AG09319 (cell line): ENCODE measurements around the gene SERPINB10.

Source experiments
- DNase-seq: peaks from one replicate; pipeline ENCODE4 v3.0.0-alpha.2; 2010; ENCODE audit warnings: low read depth; ENCODE audit errors: extremely low read depth
- TF ChIP-seq, protein P1 (sequence below): IDR thresholded peaks from 2 replicates; pipeline ENCODE4 v1.5.1; 2011; ENCODE audit warnings: low read depth, mild to moderate bottlenecking, inconsistent platforms, low read length, moderate library complexity

SERPINB10 gene

GRCh38 chr18:63947051-63947790 is 39.5 kb downstream of the SERPINB10 start:
- TF ChIP-seq, protein P1, sequence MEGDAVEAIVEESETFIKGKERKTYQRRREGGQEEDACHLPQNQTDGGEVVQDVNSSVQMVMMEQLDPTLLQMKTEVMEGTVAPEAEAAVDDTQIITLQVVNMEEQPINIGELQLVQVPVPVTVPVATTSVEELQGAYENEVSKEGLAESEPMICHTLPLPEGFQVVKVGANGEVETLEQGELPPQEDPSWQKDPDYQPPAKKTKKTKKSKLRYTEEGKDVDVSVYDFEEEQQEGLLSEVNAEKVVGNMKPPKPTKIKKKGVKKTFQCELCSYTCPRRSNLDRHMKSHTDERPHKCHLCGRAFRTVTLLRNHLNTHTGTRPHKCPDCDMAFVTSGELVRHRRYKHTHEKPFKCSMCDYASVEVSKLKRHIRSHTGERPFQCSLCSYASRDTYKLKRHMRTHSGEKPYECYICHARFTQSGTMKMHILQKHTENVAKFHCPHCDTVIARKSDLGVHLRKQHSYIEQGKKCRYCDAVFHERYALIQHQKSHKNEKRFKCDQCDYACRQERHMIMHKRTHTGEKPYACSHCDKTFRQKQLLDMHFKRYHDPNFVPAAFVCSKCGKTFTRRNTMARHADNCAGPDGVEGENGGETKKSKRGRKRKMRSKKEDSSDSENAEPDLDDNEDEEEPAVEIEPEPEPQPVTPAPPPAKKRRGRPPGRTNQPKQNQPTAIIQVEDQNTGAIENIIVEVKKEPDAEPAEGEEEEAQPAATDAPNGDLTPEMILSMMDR: no peak
- no peak for DNase-seq

DNA sequence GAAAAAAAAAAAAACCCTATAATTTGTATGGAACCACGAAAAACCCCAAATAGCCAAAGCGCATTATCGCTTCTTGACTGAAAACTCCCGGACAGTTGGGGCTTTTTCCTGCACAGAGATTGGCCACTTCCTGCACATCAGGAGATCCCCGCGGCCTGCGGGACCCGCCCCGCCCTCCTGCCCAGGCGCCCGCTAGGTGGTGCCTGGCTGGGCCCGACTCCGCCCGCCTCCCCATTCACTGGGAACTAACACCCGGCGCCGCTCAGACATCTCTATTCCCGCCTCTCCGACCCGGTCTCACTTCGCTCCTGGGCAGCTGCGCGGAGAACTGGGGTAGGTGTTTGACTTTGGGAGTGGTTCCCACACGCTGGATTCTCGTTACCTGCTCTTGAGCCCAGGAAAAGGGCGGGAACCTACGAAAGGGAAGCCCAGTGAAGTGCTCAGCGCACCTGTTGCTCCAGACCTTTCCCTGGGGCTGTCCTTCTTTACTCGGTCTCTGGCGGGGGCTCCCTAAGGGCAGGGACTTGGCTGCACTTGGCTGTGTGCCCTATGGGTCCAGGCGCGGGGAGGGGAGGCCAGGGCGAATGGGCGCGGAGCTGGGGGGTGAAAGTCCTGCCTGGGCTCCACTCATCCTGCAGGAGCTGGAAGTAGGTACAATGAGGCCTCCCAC is 41.4 kb downstream of the SERPINB10 start, which contains the start of gene HMSD:
Gene HMSD (plus strand): TSS at position 234 of the 670 bp plus-strand sequence. CDS start 4,155 bp downstream, outside the sequence.
- no peak for DNase-seq
- TF ChIP-seq, protein P1: peak; percentile 33

DNA sequence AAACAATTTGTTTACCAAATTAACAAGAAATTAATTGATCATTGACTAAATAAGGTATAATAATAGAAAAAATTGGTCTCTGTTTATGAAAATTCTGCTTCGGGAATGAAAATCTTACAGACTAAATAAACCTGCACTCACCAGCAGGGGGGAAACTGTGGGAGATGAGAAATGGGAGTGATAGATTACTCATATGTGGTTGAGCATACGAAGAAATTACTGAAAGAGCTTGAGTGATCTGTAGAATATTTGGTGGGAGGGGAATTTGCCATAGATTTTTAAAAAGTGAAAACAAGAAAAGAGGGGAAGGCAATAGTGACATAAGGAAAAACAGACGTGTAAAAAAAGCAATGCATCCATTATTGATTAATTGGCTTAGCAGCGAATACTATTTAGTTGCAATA is 43.5 kb downstream of the SERPINB10 start:
- TF ChIP-seq, protein P1: peak; percentile 7; the same call in 1 of the 2 replicates
- DNase-seq: no peak

DNA sequence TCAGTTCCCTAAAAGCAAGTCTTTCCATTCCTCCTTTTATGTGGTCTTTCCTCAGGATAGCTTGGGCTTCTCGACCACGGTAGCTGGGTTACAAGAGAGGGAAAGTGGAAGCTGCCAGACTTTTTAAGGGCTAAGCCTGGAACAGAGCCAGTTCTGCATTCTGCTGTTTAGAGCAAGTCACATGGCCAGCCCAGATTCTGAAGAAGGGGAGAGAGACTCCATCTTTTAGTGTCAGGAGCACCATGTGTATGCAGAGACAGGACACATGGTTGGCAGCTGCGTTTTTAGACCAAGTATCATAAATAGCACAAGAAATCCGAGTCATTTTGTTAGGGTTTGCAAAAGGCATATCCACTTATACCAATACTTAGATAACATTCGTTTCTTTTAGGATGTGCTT is 46.1 kb downstream of the SERPINB10 start:
- no peak for DNase-seq
- TF ChIP-seq, protein P1: no peak

- TF ChIP-seq, protein P1: no peak
- no peak for DNase-seq
These were observed 49.0 kb downstream of the SERPINB10 start for GRCh38 chr18:63956755-63957154.

- no peak for DNase-seq
- TF ChIP-seq, protein P1: no peak
These were observed 53.1 kb downstream of the SERPINB10 start for GRCh38 chr18:63960891-63961290.

DNA sequence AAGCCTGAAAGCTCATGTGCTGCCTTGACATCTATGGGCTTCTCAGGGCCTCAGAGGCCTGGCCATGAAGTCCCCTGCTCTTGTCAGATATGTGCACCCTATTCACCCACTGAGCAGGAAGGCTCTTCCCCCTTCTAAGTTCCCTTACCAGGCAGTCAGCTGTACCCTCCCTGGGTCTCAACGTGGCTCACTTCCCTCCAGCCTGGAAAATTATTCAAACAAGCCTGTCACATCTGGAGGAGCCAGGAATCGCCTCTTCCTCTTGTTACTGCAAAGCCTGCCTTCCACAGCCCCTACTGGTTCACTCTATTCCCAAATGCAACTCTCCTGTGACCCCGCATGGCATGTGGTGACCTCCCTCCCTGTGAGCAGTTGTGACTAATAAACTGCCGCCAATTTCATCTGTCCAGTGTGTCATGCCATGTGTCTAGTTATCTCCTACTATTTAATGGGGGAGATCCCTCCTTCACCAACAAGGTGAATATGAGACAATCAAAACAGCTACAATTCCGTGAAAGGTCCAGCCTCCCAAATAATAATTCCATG is 53.8 kb downstream of the SERPINB10 start:
- no peak for DNase-seq
- TF ChIP-seq, protein P1: no peak
